ENCODE measurements around the gene PRRC2A.

The PRRC2A gene

DNA sequence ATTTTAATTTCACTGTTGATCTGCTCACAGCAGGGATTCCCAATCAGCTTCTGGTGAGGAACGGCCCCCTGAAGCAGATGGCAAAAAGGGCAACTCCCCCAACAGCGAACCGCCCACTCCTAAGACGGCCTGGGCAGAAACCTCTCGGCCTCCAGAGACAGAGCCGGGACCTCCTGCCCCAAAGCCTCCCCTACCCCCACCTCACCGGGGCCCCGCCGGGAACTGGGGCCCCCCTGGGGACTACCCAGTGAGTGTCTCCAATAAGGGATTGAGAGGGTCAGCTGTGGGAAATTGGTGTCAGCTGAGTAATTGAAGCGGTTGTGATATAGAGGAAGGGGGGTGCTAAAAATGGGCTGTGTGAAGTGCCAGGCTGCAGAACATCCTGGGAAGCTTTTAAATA is 6.4 kb downstream of the PRRC2A start:
- DNase-seq (ENCODE audit: low spot score) = no peak

DNA sequence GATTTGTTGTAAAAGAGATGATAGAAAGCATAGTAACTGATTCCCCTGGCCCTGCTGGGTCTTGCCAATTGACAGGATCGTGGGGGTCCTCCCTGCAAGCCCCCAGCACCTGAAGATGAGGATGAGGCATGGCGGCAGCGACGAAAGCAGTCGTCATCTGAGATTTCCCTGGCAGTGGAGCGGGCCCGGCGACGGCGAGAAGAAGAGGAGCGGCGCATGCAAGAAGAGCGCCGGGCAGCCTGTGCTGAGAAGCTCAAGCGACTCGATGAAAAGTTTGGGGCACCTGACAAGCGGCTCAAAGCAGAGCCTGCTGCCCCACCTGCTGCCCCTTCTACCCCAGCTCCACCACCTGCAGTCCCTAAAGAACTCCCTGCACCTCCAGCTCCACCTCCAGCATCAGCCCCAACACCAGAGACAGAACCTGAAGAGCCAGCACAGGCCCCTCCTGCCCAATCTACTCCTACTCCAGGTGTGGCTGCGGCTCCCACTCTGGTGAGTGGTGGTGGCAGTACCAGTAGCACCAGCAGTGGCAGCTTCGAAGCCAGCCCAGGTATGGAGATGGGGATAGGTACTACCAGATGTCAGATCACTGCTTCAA is 7.3 kb downstream of the PRRC2A start:
- DNase-seq (ENCODE audit: low spot score) = no peak

DNA sequence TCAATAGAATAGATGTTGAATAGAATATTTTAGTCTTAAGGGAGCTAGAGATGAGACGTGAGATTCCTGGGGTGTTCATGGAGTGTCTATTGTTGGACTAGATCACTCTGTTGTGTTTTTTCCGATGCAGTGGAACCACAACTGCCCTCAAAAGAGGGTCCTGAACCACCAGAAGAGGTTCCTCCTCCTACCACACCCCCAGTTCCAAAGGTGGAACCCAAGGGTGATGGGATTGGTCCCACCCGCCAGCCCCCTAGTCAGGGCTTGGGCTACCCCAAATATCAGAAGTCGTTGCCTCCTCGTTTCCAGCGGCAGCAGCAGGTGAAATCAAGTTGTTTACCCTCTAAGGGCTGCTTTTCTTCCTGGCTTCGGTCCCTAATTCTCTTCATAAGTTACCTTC is 8.5 kb downstream of the PRRC2A start:
- DNase-seq (ENCODE audit: low spot score) = no peak

DNA sequence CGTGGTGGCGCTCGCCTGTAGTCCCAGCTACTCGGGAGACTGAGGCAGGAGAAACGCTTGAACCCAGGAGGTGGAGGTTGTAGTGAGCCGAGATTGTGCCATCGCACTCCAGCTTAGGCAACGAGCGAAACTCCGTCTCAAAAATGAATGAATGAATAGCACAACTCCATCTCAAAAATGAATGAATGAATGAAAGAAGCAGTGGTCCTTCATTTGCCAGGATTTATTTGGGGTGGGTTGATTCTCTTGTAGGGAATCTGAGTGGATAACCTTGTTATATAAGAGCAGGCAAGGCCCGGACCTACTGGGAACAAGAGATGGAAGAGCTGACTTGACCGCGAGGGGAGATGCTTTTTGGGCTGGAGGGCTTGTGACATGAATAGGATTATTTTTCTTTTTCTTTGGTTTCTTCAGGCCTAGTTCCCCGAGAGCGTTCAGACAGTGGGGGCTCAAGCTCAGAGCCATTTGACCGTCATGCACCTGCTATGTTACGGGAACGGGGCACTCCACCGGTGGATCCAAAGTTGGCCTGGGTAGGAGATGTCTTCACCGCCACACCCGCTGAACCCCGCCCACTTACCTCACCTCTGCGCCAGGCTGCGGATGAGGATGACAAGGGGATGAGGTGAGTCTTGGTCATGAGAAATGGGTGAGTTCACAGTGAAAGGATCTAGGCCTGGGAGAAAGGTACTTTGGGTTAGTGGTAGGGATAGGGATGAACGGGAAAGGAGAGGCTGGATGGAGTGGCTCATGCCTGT is 9.8 kb downstream of the PRRC2A start:
- no peak for DNase-seq (ENCODE audit: low spot score)

DNA sequence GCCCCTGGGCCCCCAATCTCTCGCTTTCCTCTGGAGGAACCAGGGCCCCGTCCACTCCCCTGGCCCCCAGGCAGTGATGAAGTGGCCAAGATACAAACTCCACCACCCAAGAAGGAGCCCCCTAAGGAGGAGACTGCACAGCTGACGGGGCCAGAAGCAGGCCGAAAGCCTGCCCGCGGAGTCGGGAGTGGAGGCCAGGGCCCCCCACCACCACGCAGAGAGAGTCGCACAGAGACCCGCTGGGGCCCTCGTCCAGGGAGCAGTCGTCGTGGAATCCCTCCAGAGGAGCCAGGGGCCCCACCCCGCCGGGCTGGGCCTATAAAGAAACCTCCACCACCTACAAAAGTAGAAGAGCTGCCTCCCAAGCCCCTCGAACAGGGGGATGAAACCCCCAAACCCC is 10.7 kb downstream of the PRRC2A start:
- DNase-seq (ENCODE audit: low spot score) = no peak

DNA sequence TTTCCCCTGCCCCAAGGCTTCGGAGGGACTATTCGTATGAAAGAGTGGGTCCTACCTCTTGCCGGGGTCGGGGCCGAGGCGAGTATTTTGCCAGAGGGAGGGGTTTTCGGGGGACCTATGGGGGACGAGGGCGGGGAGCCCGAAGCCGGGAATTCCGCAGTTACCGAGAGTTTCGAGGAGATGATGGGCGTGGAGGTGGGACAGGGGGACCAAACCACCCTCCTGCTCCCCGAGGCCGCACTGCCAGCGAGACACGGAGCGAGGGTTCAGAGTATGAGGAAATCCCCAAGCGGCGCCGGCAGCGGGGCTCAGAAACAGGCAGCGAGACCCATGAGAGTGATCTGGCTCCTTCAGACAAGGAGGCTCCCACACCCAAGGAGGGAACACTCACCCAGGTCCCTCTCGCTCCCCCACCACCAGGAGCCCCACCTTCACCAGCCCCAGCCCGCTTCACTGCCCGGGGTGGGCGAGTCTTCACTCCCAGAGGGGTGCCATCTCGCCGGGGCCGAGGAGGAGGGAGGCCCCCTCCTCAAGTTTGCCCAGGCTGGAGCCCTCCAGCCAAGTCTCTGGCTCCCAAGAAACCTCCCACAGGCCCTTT is 11.3 kb downstream of the PRRC2A start:
- no peak for DNase-seq (ENCODE audit: low spot score)

DNA sequence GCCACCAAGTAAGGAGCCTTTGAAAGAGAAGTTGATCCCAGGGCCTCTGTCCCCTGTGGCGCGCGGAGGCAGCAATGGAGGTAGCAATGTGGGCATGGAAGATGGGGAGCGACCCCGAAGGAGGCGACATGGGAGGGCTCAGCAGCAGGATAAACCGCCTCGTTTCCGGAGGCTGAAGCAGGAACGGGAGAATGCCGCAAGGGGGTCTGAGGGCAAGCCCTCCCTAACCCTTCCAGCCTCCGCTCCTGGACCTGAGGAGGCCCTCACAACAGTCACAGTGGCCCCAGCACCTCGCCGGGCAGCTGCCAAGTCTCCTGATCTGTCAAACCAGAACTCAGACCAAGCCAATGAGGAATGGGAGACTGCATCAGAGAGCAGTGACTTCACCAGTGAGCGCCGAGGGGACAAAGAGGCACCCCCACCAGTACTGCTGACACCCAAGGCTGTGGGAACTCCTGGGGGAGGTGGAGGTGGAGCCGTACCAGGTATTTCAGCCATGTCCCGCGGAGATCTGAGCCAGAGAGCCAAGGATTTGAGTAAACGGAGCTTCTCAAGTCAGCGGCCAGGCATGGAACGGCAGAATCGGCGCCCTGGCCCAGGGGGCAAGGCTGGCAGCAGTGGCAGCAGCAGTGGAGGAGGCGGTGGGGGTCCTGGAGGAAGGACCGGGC is 11.9 kb downstream of the PRRC2A start:
- DNase-seq (ENCODE audit: low spot score) = no peak

DNA sequence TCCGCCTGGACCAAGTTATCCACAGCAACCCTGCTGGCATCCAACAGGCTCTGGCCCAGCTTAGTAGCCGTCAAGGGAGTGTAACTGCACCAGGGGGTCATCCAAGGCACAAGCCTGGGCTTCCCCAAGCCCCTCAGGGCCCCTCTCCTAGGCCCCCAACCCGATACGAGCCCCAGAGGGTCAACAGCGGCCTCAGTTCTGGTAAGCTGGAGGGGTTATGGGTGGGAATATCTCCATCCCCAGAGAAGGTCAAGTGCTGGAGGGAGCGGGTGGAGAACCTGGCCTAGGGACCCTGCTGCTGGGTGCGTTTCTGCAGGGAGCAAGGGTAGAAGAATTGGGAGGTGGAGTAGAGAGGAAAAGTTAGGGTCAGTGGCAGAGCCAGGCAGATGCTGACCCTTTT is 12.9 kb downstream of the PRRC2A start:
- DNase-seq (ENCODE audit: low spot score) = no peak

DNA sequence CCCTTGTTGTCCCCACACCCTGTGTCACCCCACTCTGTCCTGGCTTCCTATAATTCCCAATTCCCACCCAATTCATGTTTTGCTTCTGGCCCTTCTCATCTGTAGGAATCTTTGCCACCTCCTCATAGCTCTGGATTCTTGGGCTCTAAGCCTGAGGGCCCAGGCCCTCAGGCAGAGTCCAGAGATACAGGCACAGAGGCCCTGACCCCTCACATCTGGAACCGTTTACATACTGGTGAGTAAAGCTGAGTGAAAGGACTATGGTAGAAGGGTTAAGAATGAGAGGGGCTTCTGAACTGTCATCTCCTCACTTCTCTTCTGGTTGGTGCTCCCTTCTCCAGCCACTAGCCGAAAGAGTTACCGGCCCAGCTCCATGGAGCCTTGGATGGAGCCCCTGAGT is 13.6 kb downstream of the PRRC2A start:
- DNase-seq (ENCODE audit: low spot score) = no peak

DNA sequence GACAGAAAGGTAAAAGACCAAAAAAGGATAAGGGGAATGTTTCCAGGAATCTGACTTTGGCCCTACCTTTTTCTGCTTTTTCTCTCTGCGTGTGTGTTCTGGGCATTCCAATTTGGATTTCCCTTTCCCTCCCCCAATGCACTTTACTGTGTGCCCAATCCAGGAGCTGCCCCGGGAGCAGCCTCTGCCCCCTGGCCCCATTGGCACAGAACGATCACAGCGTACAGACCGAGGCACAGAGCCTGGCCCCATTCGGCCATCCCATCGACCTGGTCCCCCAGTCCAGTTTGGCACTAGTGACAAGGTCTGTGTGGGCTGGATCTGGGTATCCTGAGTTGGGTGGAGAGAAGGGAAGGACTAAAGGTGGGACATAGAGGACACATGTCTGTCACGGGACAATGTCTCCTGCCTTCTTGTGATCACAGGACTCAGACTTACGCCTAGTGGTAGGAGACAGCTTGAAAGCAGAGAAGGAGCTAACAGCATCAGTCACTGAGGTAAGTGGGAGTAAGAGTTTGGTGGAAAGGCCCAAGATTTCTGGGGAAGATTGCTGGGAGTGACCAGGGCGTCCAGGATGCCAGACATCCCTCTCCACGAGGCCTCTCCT is 14.6 kb downstream of the PRRC2A start:
- no peak for DNase-seq (ENCODE audit: low spot score)

DNA sequence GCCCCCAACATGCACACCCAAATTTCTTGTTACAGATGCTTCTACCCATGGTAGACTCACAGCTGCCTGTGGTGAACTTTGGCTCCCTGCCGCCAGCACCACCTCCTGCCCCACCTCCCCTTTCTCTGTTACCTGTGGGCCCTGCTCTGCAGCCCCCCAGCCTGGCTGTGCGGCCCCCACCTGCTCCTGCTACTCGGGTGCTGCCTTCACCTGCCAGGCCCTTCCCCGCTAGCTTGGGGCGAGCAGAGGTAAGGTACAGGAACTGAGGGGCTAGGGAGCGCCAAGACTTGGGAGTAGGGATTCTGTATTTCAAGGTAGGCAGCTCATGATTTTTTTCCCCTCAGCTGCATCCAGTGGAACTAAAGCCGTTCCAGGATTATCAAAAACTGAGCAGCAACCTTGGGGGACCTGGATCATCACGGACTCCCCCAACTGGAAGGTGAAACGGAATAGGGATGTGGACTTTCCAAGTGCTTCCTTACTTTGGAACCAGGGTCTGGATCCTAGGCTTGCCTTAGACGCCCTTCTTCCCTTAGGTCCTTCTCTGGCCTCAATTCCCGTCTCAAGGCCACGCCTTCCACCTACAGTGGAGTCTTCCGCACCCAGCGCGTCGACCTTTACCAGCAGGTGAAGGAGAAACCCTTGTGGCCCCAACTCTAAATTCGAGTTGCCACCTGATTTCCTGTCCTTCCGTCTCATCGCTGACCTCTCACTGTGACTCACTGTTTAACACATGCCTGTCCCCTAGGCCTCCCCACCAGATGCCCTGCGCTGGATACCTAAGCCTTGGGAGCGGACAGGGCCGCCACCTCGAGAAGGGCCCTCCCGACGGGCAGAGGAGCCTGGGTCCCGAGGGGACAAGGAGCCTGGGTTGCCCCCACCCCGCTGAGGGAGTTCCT is 16.4 kb downstream of the PRRC2A start:
- DNase-seq (ENCODE audit: low spot score) = no peak

DNA sequence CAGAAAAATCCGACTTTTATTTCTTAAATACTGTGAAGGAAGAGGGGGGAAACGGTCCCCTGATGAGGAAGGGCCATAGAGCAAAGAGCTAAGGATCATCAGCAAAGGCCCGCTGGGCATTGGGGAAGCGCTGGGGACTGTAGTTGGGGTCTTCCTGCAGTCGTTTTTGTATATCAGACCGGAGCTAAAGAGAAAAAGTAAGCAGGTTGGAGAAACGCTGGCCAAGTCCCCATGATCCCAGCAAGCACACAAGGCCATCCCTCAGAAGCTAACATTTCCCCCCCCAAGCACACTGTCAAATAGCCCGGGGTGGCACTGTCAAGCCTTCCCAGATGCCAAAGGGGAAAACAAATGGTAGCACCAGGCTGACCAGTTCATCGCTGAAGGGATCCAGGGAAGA is 18.5 kb downstream of the PRRC2A start:
- no peak for DNase-seq (ENCODE audit: low spot score)

DNA sequence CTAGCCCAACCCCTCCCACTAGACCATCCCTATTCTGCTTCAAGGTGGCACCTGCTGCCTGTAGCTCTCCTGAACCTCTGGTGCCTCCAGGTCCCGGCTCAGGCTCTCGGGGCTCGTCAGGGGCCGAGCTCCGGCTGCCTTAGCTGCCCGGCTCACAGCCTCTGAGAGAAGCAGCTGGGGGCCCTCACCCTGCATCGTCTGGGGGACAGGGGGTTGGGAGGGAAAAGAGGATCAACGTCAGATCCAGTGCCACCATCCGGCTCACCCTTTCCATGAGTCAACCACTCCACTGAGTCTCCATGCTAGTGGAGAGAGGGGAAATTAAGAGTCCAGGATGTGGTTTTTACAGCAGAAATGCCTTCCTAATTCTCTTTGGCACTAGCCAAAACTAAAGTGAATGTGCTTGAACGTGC is 18.9 kb downstream of the PRRC2A start:
- no peak for DNase-seq (ENCODE audit: low spot score)

DNA sequence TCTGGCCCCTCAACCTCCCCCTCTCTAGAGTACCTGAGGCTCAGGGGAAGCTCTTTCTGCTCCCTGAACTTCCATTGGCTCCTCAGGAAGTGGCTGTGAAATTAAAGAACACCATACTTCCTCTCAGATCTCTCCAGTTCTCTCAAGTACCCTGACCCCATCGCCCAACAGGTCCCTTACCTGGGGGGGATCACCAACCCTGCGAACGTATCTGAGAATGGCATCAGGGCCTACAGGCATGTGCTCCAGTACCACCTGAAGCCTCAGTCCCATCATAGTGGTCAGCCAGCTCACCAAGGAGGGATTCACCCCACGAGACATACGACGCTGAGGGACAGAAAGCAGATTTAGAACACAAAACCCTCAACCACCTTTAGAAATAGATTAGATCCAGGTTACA is 20.1 kb downstream of the PRRC2A start:
- DNase-seq (ENCODE audit: low spot score) = no peak

DNA sequence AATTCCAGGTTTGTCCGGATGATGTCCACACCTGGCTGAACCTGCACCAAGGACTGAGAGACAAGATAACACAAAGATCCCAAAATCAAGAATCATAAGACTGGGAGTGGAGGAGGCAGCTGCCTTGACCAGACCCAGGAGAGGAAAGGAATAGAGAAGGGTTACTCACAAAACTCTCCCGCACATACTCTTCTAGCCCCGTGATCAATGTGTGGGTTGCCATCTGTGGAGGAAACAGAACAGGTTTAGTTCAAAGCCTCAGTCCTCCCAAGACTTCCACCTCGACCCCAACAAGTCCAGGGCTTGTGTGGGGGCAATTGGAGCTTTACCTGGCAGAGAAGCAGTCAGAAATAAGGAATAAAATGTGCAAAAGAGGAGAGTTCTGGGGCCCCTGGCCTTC is 20.9 kb downstream of the PRRC2A start:
- DNase-seq (ENCODE audit: low spot score) = no peak

DNA sequence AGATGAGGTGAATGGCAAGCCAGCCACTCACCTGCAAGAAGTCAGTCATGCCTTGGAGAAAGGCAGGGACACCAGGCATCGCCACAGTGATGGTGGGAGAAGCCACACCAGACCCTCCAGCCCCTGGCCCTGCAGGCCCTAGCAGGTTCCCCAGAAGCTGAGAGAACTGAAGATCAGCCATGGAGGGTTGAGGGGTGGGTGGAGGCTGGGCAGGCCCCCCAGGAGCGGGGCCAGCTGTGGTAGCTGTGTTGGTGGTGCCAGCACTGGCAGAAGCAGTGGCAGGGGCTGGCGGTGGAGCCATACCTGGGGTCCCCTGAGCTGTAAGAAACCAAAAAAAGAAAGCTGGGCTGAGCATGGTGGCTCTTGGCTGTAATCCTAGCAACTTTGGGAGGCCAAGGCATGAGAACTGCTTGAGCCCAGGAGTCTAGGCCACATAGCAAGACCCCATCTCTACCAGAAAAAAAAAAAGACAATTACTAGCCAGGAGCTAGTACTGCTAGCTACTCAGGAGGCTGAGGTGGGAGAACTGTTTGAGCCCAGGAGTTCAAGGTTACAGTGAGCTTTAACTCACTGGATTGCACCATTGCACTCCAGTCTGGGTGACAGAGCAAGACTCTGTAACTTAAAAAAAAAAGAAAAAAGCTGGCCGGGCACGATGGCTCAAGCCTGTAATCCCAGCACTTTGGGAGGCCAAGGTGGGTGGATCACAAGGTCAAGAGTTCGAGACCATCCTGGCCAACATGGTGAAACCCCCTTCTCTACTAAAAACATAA is 22.5 kb downstream of the PRRC2A start:
- DNase-seq (ENCODE audit: low spot score) = no peak

DNA sequence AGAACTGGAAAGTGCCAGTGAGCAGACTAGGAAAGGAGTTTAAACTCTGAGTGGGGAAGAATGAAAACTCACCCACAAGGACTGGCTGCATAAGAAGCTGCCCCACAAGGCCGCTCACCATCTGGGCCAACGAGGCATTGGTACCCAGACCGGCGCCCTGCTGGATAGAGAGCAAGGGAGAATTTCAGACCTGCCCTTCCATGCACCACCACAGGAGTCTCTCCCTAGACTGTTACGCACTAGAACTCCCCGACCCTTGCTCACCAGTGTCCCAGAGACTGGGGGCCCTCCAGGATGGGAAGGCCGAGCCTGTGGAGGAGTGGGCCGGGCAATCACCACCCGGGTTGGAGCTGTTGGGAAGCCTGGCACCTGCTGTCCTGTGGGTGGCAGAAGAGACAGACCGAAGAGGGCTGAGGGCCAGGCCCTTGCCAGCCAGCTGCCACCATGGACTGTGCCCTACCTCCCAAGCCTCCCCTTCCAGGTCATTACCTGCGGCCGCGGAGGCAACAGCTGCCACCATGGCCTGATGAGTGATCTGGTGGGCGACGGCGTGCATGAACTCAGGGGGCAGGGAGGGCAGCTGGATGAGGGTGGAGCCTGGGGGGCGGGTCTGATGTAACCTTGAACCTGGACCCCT is 23.4 kb downstream of the PRRC2A start:
- no peak for DNase-seq (ENCODE audit: low spot score)

DNA sequence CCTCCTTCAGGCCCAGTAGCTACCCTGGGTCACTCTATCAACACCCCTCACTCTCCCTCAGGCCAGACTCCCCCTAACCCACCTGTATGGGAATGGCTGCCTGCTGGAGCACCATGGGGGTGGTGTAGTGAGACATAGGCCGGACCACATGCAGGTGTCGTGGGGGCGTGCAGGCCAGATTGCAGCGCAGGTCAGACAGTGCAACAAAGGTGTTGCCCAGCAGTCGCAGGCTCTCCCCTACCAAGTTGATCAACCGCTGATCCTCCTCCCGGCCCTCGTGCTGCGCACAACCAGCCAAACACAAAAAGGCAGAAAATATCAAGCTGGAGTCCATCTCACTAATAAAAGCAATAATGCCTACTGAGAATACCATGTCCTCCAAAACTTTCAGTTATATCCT is 24.8 kb downstream of the PRRC2A start:
- no peak for DNase-seq (ENCODE audit: low spot score)

DNA sequence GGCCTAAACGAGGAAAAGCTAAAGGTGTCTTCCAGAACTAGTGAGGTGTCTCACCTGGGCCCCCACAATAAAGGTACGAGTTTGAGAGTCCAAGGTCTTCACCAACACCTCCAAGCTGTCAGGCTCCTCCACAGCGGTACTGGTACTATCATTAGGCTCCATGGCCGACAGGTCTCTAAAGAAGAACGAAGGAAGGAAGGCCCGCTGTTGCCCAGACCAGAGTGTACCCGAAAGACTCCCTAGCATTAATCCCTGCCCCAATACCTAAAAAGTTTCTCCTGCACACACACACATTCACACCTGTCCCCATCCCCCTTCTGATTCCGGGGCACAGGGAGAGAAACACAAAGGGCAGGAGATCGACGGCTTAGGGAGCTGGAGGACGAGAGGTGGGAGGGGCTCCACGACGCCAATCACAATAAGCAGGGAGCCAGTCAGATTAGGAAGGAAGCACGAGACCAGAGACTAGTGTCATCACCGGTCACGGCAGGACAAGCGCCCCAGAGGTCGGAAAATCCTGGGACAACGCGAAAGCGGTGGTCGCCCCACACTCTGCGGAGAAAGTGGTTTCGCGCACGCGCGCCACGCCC is 31.2 kb downstream of the PRRC2A start:
- no peak for DNase-seq (ENCODE audit: low spot score)
